Ovary (tissue), 3 donors: Measurements from ENCODE around the gene AMELX.

Experiments used
- POLR2A ChIP-seq: fragments of 450-650 bp; IDR thresholded peaks from one replicate; pipeline ENCODE4 v1.6.1; 2017; ENCODE audit warnings: antibody characterized with exemption, mild to moderate bottlenecking, moderate library complexity
- TF ChIP-seq, protein P1 (sequence below), 3 donors: fragments of 450-650 bp in 2 of 3; fragments of 200-600 bp in 1 of 3; IDR thresholded peaks; one replicate each; pipeline versions ENCODE4 v1.5.1 to v1.8.0; 2016 to 2022; ENCODE audit warnings: antibody characterized with exemption in 3 of 3, mild to moderate bottlenecking in 1 of 3
- donor health status: DM: no; HTN: no; CAD: no.

GRCh38 chrX:11347300-11347699, 54.1 kb downstream of the AMELX start:
- TF ChIP-seq, protein P1, sequence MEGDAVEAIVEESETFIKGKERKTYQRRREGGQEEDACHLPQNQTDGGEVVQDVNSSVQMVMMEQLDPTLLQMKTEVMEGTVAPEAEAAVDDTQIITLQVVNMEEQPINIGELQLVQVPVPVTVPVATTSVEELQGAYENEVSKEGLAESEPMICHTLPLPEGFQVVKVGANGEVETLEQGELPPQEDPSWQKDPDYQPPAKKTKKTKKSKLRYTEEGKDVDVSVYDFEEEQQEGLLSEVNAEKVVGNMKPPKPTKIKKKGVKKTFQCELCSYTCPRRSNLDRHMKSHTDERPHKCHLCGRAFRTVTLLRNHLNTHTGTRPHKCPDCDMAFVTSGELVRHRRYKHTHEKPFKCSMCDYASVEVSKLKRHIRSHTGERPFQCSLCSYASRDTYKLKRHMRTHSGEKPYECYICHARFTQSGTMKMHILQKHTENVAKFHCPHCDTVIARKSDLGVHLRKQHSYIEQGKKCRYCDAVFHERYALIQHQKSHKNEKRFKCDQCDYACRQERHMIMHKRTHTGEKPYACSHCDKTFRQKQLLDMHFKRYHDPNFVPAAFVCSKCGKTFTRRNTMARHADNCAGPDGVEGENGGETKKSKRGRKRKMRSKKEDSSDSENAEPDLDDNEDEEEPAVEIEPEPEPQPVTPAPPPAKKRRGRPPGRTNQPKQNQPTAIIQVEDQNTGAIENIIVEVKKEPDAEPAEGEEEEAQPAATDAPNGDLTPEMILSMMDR (IDR thresholded peaks at IDR 0.05): no peak
- TF ChIP-seq POLR2A: no peak
